ENCODE results near the gene OR10C1. TPM values are rescaled to one million over a fixed set of nuclear protein-coding genes. Genes with fewer than 3 reads are reported as not detected.
"Not testable (repeated sequence)": the region's sequence is repeated elsewhere in the genome, so short reads cannot be mapped to it uniquely, and the experiment has no call there.

Gene OR10C1
- total RNA-seq, 1 donor from 2014 or later: not detected

- TF ChIP-seq CTCF (IDR thresholded peaks at IDR 0.05): no peak
- intact Hi-C loops (cut with DNase I): no loop called here
Measured at GRCh38 chr6:29419516-29419915, 19.6 kb upstream of the OR10C1 start.

DNA sequence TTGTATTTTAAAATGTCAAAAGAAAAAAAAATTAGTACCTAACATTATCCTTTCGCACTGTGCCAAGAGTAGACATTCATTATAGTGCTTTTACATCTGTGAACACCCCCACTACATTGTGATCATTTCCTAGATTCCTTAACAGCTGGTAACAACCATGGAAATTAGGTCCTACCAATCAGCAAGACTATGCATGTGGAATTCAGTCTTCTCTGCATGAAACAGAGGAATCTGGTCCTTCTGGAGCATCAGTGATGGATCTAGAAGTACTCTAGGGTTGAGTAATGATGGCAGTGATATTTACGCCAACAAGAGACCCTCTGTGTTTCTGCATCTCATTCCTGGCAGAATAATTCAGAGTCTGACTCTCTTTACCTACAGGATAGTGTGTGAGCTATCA lies 14.9 kb upstream of the OR10C1 start:
- Histone ChIP-seq H3K4me1 (no peaks in the 10 kb centered on the region), H3K36me3 (no peaks in the 10 kb centered on the region), H3K27me3 (ENCODE audit: low read depth) (no peaks in the 10 kb centered on the region), H3K27ac (no peak overlapping the region), H3K9me3 (no peaks in the 10 kb centered on the region), H3K4me3 (no peak overlapping the region)
- DNase-seq (no peak), ATAC-seq (no peak)
- intact Hi-C loops (cut with DNase I): no loop called here
- TF ChIP-seq CTCF (IDR thresholded peaks at IDR 0.05): no peak

More at GRCh38 chr6:29419516-29419915, 19.6 kb upstream of the OR10C1 start:
- no peaks in the 10 kb centered on the region for H3K9me3 ChIP-seq
- no peak overlapping the region for H3K27ac ChIP-seq
- H3K36me3 ChIP-seq: no peaks in the 10 kb centered on the region
- H3K27me3 ChIP-seq (ENCODE audit: low read depth): no peaks in the 10 kb centered on the region
- ATAC-seq: no peak
- H3K4me1 ChIP-seq: no peaks in the 10 kb centered on the region
- no peak overlapping the region for H3K4me3 ChIP-seq
- DNase-seq: no peak

GRCh38 chr6:29424575-29424974 lies 14.5 kb upstream of the OR10C1 start:
- intact Hi-C loops (cut with DNase I): no loop called here
- H3K4me1 ChIP-seq: no peaks in the 10 kb centered on the region
- H3K27ac ChIP-seq: no peak overlapping the region
- H3K36me3 ChIP-seq: no peaks in the 10 kb centered on the region
- no peaks in the 10 kb centered on the region for H3K27me3 ChIP-seq (ENCODE audit: low read depth)
- ATAC-seq (no peak), DNase-seq (no peak)
- no peak for TF ChIP-seq CTCF (IDR thresholded peaks at IDR 0.05)
- H3K9me3 ChIP-seq: no peaks in the 10 kb centered on the region
- H3K4me3 ChIP-seq: no peak overlapping the region

DNA sequence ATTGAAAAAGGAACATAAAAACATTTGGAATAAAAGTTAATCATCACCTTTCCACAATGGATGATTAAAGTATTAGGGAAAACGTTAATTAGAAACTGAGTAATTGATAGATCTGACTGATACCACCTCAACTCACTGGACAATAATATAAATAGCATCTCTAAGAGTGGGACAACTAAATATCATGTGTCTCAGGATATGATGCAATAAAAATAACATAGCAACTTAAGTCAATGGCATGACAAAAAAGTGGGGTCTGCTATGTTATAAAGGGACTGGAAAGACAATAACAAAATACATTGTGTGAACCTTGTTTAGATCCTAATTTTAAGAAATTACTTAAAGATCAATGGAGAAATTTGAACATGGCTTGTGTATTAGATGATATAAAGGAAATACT lies 14.0 kb upstream of the OR10C1 start:
- DNase-seq (no peak), ATAC-seq (no peak)
- Histone ChIP-seq H3K27ac (no peak overlapping the region), H3K4me1 (no peaks in the 10 kb centered on the region), H3K27me3 (ENCODE audit: low read depth) (no peaks in the 10 kb centered on the region), H3K36me3 (no peaks in the 10 kb centered on the region), H3K9me3 (no peaks in the 10 kb centered on the region), H3K4me3 (no peak overlapping the region)
- intact Hi-C loops (cut with DNase I): no loop called here
- no peak for TF ChIP-seq CTCF (IDR thresholded peaks at IDR 0.05)

DNA sequence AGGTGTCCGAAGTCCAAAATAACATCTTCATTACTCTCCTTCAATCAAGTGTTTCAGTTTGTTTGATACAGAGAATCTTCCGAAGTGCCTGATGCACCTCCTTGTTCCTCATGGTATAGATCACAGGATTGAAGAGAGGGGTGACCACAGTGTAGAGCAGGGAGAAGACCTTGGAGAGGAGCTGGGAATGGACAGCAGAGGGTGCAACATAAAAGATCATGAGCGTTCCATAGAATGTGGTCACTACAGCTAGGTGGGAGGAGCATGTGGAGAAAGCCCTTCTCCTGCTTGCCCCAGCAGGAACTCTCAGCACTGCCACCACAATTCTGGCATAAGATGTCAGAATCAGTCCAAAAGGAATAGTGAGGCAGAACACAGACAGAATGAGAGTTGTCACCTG lies 12.5 kb upstream of the OR10C1 start:
- H3K27me3 ChIP-seq (ENCODE audit: low read depth): no peaks in the 10 kb centered on the region
- intact Hi-C loops (cut with DNase I): no loop called here
- no peak for DNase-seq
- no peaks in the 10 kb centered on the region for H3K9me3 ChIP-seq
- no peaks in the 10 kb centered on the region for H3K36me3 ChIP-seq
- ATAC-seq: no peak
- H3K4me1 ChIP-seq: no peaks in the 10 kb centered on the region
- H3K4me3 ChIP-seq: no peak overlapping the region
- no peak for TF ChIP-seq CTCF (IDR thresholded peaks at IDR 0.05)
- no peak overlapping the region for H3K27ac ChIP-seq

DNA sequence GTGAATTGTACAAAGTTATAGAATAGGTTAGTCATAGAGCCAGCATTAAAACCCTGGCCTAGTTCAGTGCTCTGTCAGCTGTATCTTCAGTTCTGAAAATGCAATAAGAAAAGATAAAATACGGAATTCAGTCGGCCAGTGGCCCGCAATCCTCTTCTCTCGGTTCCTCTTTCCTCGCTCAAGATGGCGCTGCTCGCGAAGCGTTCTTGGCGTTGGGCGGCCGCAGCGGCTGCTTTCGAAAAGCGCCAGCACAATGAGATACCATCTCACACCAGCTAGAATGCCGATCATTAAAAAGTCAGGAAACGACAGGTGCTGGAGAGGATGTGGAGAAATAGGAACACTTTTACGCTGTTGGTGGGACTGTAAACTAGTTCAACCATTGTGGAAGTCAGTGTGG lies 2.4 kb upstream of the OR10C1 start:
- H3K27ac ChIP-seq; ATAC-seq; H3K27me3 ChIP-seq (ENCODE audit: low read depth); H3K4me1 ChIP-seq; H3K4me3 ChIP-seq; DNase-seq; H3K9me3 ChIP-seq; H3K36me3 ChIP-seq; intact Hi-C loops (cut with DNase I): not testable (repeated sequence)

Measured in lower lobe of right lung (tissue), 2 donors.